ENCODE measurements around the gene MAPKAP1. TPM values are rescaled to one million over a fixed set of nuclear protein-coding genes. Genes with fewer than 3 reads are reported as not detected.

The MAPKAP1 gene
- total and polyA plus RNA-seq, 2 of the 13 experiments (the other 11 are each of a cell fraction or from before 2014, with no cell fraction given) = 45.0 to 64.3 TPM

DNA sequence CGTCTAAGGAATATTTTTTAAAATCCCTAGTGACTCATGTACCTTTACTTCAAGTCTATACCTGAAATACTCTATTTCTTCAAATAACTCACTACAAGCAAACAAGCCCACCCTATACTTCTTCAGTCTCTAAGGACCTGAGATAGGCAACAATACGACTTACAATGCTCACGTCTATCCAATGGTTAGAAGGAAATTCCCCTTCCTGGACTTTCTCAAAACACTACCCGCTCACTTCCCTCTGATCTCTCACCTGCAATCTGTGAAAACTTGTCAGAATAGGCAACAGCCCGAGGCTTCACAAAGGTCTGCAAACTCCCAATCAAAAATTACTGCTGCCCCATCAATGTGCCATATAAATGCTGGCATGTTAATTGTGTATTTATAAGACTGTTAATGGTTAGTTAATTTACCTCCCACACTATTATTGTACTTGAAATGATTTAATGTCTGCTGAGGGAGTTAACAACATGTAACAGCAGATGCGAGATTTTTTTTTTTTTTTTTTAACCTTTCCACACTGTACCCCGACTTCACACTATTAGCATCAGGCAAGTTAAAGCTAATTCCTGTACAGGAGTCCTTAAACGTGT lies 27.3 kb downstream of the MAPKAP1 start (continued):
- TF ChIP-seq, protein P1, sequence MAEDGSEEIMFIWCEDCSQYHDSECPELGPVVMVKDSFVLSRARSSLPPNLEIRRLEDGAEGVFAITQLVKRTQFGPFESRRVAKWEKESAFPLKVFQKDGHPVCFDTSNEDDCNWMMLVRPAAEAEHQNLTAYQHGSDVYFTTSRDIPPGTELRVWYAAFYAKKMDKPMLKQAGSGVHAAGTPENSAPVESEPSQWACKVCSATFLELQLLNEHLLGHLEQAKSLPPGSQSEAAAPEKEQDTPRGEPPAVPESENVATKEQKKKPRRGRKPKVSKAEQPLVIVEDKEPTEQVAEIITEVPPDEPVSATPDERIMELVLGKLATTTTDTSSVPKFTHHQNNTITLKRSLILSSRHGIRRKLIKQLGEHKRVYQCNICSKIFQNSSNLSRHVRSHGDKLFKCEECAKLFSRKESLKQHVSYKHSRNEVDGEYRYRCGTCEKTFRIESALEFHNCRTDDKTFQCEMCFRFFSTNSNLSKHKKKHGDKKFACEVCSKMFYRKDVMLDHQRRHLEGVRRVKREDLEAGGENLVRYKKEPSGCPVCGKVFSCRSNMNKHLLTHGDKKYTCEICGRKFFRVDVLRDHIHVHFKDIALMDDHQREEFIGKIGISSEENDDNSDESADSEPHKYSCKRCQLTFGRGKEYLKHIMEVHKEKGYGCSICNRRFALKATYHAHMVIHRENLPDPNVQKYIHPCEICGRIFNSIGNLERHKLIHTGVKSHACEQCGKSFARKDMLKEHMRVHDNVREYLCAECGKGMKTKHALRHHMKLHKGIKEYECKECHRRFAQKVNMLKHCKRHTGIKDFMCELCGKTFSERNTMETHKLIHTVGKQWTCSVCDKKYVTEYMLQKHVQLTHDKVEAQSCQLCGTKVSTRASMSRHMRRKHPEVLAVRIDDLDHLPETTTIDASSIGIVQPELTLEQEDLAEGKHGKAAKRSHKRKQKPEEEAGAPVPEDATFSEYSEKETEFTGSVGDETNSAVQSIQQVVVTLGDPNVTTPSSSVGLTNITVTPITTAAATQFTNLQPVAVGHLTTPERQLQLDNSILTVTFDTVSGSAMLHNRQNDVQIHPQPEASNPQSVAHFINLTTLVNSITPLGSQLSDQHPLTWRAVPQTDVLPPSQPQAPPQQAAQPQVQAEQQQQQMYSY (CRISPR knock-in tag; IDR thresholded peaks at IDR 0.05) = no peak
- TF ChIP-seq ZNF350 (CRISPR knock-in tag; IDR thresholded peaks at IDR 0.05; ENCODE audit: borderline replicate concordance, low read depth) (no peak), ZSCAN9 (CRISPR knock-in tag; IDR thresholded peaks at IDR 0.05; ENCODE audit: borderline replicate concordance) (no peak), ZBTB37 (CRISPR knock-in tag; IDR thresholded peaks at IDR 0.05) (no peak), ELF3 (CRISPR knock-in tag; IDR thresholded peaks at IDR 0.05) (no peak), ZNF143 (CRISPR knock-in tag; IDR thresholded peaks at IDR 0.05) (no peak), ZNF567 (CRISPR knock-in tag; IDR thresholded peaks at IDR 0.05; ENCODE audit: borderline replicate concordance) (no peak), ZFYVE20 (CRISPR knock-in tag; IDR thresholded peaks at IDR 0.05; ENCODE audit: borderline replicate concordance, low read depth) (no peak), HOXA7 (CRISPR knock-in tag; IDR thresholded peaks at IDR 0.05) (no peak), ZNF263 (CRISPR knock-in tag; IDR thresholded peaks at IDR 0.05) (no peak), ZNF280B (CRISPR knock-in tag; IDR thresholded peaks at IDR 0.05; ENCODE audit: borderline replicate concordance) (no peak)
- TF ChIP-seq, protein P2, sequence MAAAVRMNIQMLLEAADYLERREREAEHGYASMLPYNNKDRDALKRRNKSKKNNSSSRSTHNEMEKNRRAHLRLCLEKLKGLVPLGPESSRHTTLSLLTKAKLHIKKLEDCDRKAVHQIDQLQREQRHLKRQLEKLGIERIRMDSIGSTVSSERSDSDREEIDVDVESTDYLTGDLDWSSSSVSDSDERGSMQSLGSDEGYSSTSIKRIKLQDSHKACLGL (CRISPR knock-in tag; IDR thresholded peaks at IDR 0.05) = no peak

Measured in HepG2 (cell line).